WERI-Rb-1 (cell line): ENCODE results near the gene TGM2.

Source experiments
- DNase-seq: peaks from one replicate; pipeline ENCODE4 v3.0.0-alpha.2; 2020
- H3K27ac ChIP-seq: fragments of 250-450 bp; sonication (Bioruptor Pico); 2 replicates; pipeline ENCODE4 v1.5.1; 2020; ENCODE audit warnings: mild to moderate bottlenecking, moderate library complexity
- H3K27me3 ChIP-seq: fragments of 250-450 bp; sonication (Bioruptor Pico); 2 replicates; pipeline ENCODE4 v1.5.1; 2021; ENCODE audit warnings: mild to moderate bottlenecking, low read depth, moderate library complexity; ENCODE audit not compliant: insufficient read depth, severe bottlenecking
- H3K36me3 ChIP-seq: fragments of 250-450 bp; sonication (Bioruptor Pico); 2 replicates; pipeline ENCODE4 v1.5.1; 2020; ENCODE audit warnings: mild to moderate bottlenecking, moderate library complexity
- H3K4me3 ChIP-seq: 2 replicates; pipeline ENCODE4 v1.5.1; 2011; ENCODE audit warnings: low read depth, mild to moderate bottlenecking, control low read depth, low read length
- H3K9me3 ChIP-seq: fragments of 250-450 bp; sonication (Bioruptor Pico); 2 replicates; pipeline ENCODE4 v1.5.1; 2021; ENCODE audit warnings: mild to moderate bottlenecking, moderate library complexity; ENCODE audit not compliant: severe bottlenecking
- TF ChIP-seq, protein P1 (sequence below): IDR thresholded peaks from 2 replicates; pipeline ENCODE4 v1.5.1; 2011; ENCODE audit warnings: low read depth, mild to moderate bottlenecking, control low read depth, inconsistent platforms, low read length

TGM2 gene

DNA sequence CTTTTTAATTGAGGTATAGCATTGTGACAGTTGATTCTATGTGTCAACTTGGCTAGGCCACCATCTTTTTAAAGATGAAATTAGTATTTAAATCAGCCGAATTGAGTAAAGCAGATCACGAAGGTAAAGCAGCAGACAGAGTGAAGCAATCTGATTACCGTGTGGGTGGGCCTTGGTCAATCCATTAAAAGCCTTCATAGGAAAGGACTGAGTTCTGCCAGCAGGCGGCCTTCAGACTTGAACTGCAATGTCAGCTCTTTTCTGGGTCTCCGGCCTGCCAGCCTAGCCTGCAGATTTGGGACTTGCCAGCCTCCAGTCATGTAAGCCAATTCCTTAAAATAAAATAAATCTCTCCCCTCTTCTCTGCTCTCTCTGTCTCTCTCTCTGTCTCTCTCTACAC, 22.4 kb upstream of the TGM2 start:
- H3K27ac ChIP-seq: no peak overlapping the region
- no peaks in the 10 kb centered on the region for H3K9me3 ChIP-seq

DNA sequence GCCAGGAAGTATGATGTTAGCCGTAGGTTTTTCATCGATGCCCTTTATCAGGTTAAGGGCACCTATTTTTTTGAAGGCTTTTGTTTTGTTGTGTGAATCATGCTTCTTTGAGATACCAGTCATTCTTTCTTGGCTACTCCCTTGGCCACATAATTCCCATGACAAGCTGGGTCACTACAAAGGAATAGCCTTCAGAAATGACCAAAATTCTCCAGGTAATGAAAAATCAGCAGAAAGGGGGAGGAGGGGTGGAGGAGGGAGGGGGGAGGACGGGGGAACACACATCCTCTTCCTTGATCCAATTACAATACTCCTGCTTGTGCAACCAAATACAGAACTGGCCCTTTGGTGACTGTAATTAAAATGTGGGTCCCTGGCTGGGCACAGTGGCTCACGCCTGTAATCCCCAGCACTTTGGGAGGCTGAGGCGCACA, 21.7 kb upstream of the TGM2 start:
- no peaks in the 10 kb centered on the region for H3K36me3 ChIP-seq
- no peak overlapping the region for H3K4me3 ChIP-seq
- H3K27ac ChIP-seq: no peak overlapping the region
- no peaks in the 10 kb centered on the region for H3K9me3 ChIP-seq
- DNase-seq: no peak
- TF ChIP-seq, protein P1, sequence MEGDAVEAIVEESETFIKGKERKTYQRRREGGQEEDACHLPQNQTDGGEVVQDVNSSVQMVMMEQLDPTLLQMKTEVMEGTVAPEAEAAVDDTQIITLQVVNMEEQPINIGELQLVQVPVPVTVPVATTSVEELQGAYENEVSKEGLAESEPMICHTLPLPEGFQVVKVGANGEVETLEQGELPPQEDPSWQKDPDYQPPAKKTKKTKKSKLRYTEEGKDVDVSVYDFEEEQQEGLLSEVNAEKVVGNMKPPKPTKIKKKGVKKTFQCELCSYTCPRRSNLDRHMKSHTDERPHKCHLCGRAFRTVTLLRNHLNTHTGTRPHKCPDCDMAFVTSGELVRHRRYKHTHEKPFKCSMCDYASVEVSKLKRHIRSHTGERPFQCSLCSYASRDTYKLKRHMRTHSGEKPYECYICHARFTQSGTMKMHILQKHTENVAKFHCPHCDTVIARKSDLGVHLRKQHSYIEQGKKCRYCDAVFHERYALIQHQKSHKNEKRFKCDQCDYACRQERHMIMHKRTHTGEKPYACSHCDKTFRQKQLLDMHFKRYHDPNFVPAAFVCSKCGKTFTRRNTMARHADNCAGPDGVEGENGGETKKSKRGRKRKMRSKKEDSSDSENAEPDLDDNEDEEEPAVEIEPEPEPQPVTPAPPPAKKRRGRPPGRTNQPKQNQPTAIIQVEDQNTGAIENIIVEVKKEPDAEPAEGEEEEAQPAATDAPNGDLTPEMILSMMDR: no peak
- no peaks in the 10 kb centered on the region for H3K27me3 ChIP-seq

More for the DNA sequence above, 22.4 kb upstream of the TGM2 start:
- H3K4me3 ChIP-seq: no peak overlapping the region
- DNase-seq: peak; percentile 69
- H3K36me3 ChIP-seq: no peaks in the 10 kb centered on the region
- TF ChIP-seq, protein P1: peak; percentile 69
- no peaks in the 10 kb centered on the region for H3K27me3 ChIP-seq

DNA sequence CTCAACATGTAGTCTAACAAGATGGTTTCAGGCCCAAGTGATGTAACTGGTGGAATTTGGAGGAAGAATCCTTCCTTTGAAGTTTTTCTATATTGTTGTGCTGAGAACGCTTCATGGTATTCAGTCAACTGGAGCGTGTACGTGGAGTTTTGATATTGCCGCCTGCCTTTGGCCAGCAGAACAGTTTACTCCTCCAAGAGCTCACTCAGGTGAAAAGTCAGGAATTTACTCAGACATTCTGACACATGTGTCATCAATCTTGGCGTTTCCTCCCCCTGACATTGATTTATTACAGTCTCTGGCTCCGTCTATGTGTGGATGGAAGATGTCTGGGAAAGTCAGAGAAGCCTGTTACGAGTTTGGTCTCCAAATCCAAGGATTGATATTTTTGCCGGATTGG, 19.0 kb upstream of the TGM2 start:
- H3K27me3 ChIP-seq: no peaks in the 10 kb centered on the region
- DNase-seq: no peak
- H3K9me3 ChIP-seq: no peaks in the 10 kb centered on the region
- TF ChIP-seq, protein P1: no peak
- H3K4me3 ChIP-seq: no peak overlapping the region
- no peaks in the 10 kb centered on the region for H3K36me3 ChIP-seq
- no peak overlapping the region for H3K27ac ChIP-seq

DNA sequence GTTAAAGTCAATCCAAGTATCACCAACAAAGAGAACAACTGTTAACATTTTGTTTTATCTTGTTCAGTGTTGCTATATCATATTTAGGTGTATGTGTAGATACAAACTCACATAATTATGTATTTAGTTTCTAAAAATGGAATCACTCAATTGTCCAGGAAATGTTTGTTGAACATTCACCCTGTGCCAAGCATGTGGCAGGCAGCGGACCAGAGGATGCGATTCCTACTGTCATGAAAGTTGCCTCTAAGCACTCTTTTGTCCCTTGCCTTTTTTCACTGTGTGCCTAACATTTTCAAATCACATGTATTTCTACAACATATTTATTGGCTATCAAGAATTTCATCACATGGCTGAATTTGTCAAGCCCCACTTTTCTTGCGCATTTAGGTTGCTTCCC, 16.9 kb upstream of the TGM2 start:
- no peak overlapping the region for H3K27ac ChIP-seq
- H3K36me3 ChIP-seq: no peaks in the 10 kb centered on the region
- H3K9me3 ChIP-seq: no peaks in the 10 kb centered on the region
- no peaks in the 10 kb centered on the region for H3K27me3 ChIP-seq
- no peak for DNase-seq
- no peak overlapping the region for H3K4me3 ChIP-seq
- TF ChIP-seq, protein P1: no peak

DNA sequence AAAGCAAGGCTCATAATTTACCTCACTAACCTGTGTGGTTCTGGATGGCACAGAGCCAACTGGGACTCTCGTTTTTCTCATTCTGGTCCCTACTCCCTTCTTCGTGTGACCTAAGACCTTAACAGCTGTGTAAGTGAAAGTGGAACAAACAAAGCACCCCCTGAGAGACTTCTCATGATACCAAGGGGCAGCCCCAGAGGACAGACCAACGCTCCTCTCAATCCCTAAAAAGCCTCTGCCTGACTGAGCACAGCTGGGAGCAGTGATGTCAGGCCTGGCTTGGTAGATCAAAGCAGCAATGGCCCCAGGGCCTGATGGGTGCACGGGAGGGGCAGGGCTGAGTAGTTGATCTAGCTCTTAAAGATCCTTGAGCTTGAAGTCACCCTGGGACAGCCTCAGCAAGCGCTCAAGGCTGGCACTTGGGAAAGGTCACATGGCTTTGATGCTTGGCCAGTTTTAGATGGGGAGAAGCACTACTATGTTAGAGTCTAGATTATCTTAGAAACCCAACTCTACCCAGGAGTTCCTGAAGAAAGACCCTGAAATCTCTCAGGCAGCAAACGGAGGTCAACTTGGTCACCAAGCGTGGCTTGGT, 16.2 kb upstream of the TGM2 start:
- no peaks in the 10 kb centered on the region for H3K36me3 ChIP-seq
- H3K4me3 ChIP-seq: no peak overlapping the region
- TF ChIP-seq, protein P1: no peak
- H3K27ac ChIP-seq: no peak overlapping the region
- no peaks in the 10 kb centered on the region for H3K27me3 ChIP-seq
- no peak for DNase-seq
- H3K9me3 ChIP-seq: no peaks in the 10 kb centered on the region

DNA sequence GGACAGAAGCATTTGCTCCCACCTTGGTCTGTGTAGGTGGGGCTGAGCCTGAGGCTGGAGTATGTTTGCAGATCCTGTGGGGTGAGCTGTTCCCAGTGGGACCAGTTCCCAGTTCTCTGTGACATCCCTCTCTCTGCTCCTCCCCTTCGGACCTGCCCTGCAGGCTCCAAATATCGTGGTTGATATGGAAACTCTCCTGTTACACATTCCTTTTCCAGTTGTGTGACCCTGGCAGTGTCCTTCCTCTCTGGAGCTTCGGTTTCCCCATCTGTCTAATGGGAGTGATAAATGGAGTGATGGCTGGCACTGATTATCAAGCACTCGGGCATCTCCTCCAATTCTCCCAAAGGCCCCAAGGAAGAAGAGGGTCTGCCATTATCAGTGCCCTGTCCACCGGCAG, 15.7 kb upstream of the TGM2 start:
- Histone ChIP-seq H3K9me3 (no peaks in the 10 kb centered on the region), H3K36me3 (no peaks in the 10 kb centered on the region), H3K27me3 (no peaks in the 10 kb centered on the region), H3K27ac (no peak overlapping the region), H3K4me3 (no peak overlapping the region)
- TF ChIP-seq, protein P1: no peak
- no peak for DNase-seq
